ENCODE results near the gene IDI1.

The IDI1 gene

GRCh38 chr10:1003884-1004670, 44.8 kb downstream of the IDI1 start:
- H3K27ac ChIP-seq (replicated peaks), result no peak overlapping the region

GRCh38 chr10:1002425-1003006, 46.4 kb downstream of the IDI1 start:
- H3K27me3 ChIP-seq (ENCODE audit: insufficient read depth, poor library complexity, severe bottlenecking), result no peaks in the 10 kb centered on the region
- H3K4me3 ChIP-seq (replicated peaks; ENCODE audit: insufficient read depth, low read length), result no peak overlapping the region
- no peak for DNase-seq (ENCODE audit: low read depth in 1 of 2, low spot score in 1 of 2)
- no peak overlapping the region for H3K27ac ChIP-seq (replicated peaks)
- TF ChIP-seq CTCF (IDR thresholded peaks at IDR 0.05; ENCODE audit: insufficient read depth, low read length) (no peak), POLR2AphosphoS5 (IDR thresholded peaks at IDR 0.05; ENCODE audit: low read depth) (no peak), GABPA (IDR thresholded peaks at IDR 0.05; ENCODE audit: low read depth) (no peak), SPI1 (IDR thresholded peaks at IDR 0.05; ENCODE audit: borderline replicate concordance, low read depth) (no peak), REST (IDR thresholded peaks at IDR 0.05; ENCODE audit: insufficient replicate concordance, low read depth) (no peak)

More at GRCh38 chr10:1003884-1004670, 44.8 kb downstream of the IDI1 start:
- no peak overlapping the region for H3K4me3 ChIP-seq (replicated peaks; ENCODE audit: insufficient read depth, low read length)
- H3K27me3 ChIP-seq (ENCODE audit: insufficient read depth, poor library complexity, severe bottlenecking), result no peaks in the 10 kb centered on the region
- no peak for TF ChIP-seq GABPA (IDR thresholded peaks at IDR 0.05; ENCODE audit: low read depth)
- TF ChIP-seq SPI1 (IDR thresholded peaks at IDR 0.05; ENCODE audit: borderline replicate concordance, low read depth), result no peak
- no peak for TF ChIP-seq REST (IDR thresholded peaks at IDR 0.05; ENCODE audit: insufficient replicate concordance, low read depth)
- DNase-seq (ENCODE audit: low read depth in 1 of 2, low spot score in 1 of 2), result no peak

GRCh38 chr10:997266-998022, 51.5 kb downstream of the IDI1 start:
- TF ChIP-seq GABPA (IDR thresholded peaks at IDR 0.05; ENCODE audit: low read depth), result no peak
- TF ChIP-seq CTCF (IDR thresholded peaks at IDR 0.05; ENCODE audit: insufficient read depth, low read length), result no peak
- no peak for TF ChIP-seq POLR2AphosphoS5 (IDR thresholded peaks at IDR 0.05; ENCODE audit: low read depth)
- TF ChIP-seq SPI1 (IDR thresholded peaks at IDR 0.05; ENCODE audit: borderline replicate concordance, low read depth), result no peak
- no peak for TF ChIP-seq REST (IDR thresholded peaks at IDR 0.05; ENCODE audit: insufficient replicate concordance, low read depth)
- H3K27me3 ChIP-seq (ENCODE audit: insufficient read depth, poor library complexity, severe bottlenecking), result no peaks in the 10 kb centered on the region
- no peak overlapping the region for H3K27ac ChIP-seq (replicated peaks)
- no peak overlapping the region for H3K4me3 ChIP-seq (replicated peaks; ENCODE audit: insufficient read depth, low read length)
- no peak for DNase-seq (ENCODE audit: low read depth in 1 of 2, low spot score in 1 of 2)

Measured in HL-60 (cell line).